GM12878 (cell line): Measurements from ENCODE around the gene C14orf119. TPM values are rescaled to one million over a fixed set of nuclear protein-coding genes. Genes with fewer than 3 reads are reported as not detected.
A peak's percentile ranks its signal among the peaks of the same experiment; 100 is the strongest.

Source experiments
- CBFB ChIP-seq: IDR thresholded peaks from 2 replicates; pipeline ENCODE4 v1.6.1; 2016; ENCODE audit warnings: antibody characterized with exemption, low read depth
- CREM ChIP-seq: IDR thresholded peaks from 2 replicates; pipeline ENCODE4 v1.6.1; 2014; ENCODE audit warnings: antibody characterized with exemption, low read depth
- CTCF ChIP-seq, 3 experiments: IDR thresholded peaks in 2 of 3; conservative IDR thresholded peaks in 1 of 3; 2 replicates each; pipeline ENCODE4 v1.5.1; 2011; ENCODE audit warnings: low read depth in 3 of 3, low read length in 3 of 3, mild to moderate bottlenecking in 3 of 3, control low read depth in 2 of 3, moderate library complexity in 2 of 3, inconsistent platforms in 1 of 3, mixed read lengths in 1 of 3; ENCODE audit not compliant: control insufficient read depth in 2 of 3, insufficient read depth in 1 of 3; ENCODE audit errors: extremely low read depth in 1 of 3
- EED ChIP-seq: sonication (generic); IDR thresholded peaks from 2 replicates; pipeline ENCODE4 v1.6.1; 2016; ENCODE audit warnings: antibody characterized with exemption, low read depth
- FOXM1 ChIP-seq: IDR thresholded peaks from 2 replicates; pipeline ENCODE4 v1.6.1; 2012; ENCODE audit warnings: low read depth, mild to moderate bottlenecking, inconsistent platforms, low read length, moderate library complexity
- IKZF1 ChIP-seq: fragments of 450-650 bp; conservative IDR thresholded peaks from 2 replicates; pipeline ENCODE4 v1.6.1; 2017; ENCODE audit warnings: antibody characterized with exemption, mild to moderate bottlenecking
- IRF5 ChIP-seq: fragments of 450-650 bp; IDR thresholded peaks from 2 replicates; pipeline ENCODE4 v1.6.1; 2017; ENCODE audit warnings: borderline replicate concordance
- MEF2A ChIP-seq: IDR thresholded peaks from 2 replicates; pipeline ENCODE4 v1.6.1; 2011; ENCODE audit warnings: low read depth, mild to moderate bottlenecking, low read length, moderate library complexity; ENCODE audit not compliant: insufficient read depth
- MLLT1 ChIP-seq: fragments of 450-650 bp; IDR thresholded peaks from 2 replicates; pipeline ENCODE4 v1.6.1; 2016; ENCODE audit warnings: mild to moderate bottlenecking
- NRF1 ChIP-seq: conservative IDR thresholded peaks from 2 replicates; pipeline ENCODE4 v1.6.1; 2011; ENCODE audit warnings: mild to moderate bottlenecking, low read depth, low read length, improper control_type of control experiment
- POLR2A ChIP-seq: IDR thresholded peaks from 2 replicates; pipeline ENCODE4 v1.6.1; 2011; ENCODE audit warnings: low read depth, mild to moderate bottlenecking, low read length
- POLR2AphosphoS2 ChIP-seq: IDR thresholded peaks from 2 replicates; pipeline ENCODE4 v1.6.1; 2011; ENCODE audit warnings: low read depth, mild to moderate bottlenecking, low read length, improper control_type of control experiment, moderate library complexity
- POLR2AphosphoS5 ChIP-seq: IDR thresholded peaks from 2 replicates; pipeline ENCODE4 v1.6.1; 2011; ENCODE audit warnings: mild to moderate bottlenecking, low read length, inconsistent platforms
- RB1 ChIP-seq: fragments of 450-650 bp; formaldehyde crosslinking; IDR thresholded peaks from 2 replicates; pipeline ENCODE4 v1.6.1; 2017; ENCODE audit warnings: mild to moderate bottlenecking, borderline replicate concordance
- RELB ChIP-seq: fragments of 450-650 bp; IDR thresholded peaks from 2 replicates; pipeline ENCODE4 v1.6.1; 2017; ENCODE audit warnings: low read depth, mild to moderate bottlenecking, moderate library complexity
- SMC3 ChIP-seq: IDR thresholded peaks from 2 replicates; pipeline ENCODE4 v1.6.1; 2011; ENCODE audit warnings: low read length, improper control_type of control experiment, borderline replicate concordance
- TARDBP ChIP-seq: IDR thresholded peaks from 2 replicates; pipeline ENCODE4 v1.6.1; 2016; ENCODE audit warnings: borderline replicate concordance
- TCF3 ChIP-seq: IDR thresholded peaks from 2 replicates; pipeline ENCODE4 v1.6.1; 2012; ENCODE audit warnings: low read depth, mild to moderate bottlenecking, low read length, borderline replicate concordance; ENCODE audit not compliant: insufficient read depth
- WRNIP1 ChIP-seq: IDR thresholded peaks from 2 replicates; pipeline ENCODE4 v1.6.1; 2011; ENCODE audit warnings: low read depth, low read length, improper control_type of control experiment, borderline replicate concordance
- ZBTB4 ChIP-seq: fragments of 450-650 bp; formaldehyde crosslinking; IDR thresholded peaks from 2 replicates; pipeline ENCODE4 v1.4.0; 2022; ENCODE audit warnings: mild to moderate bottlenecking, moderate library complexity
- ZNF207 ChIP-seq: fragments of 450-650 bp; IDR thresholded peaks from 2 replicates; pipeline ENCODE4 v1.6.1; 2014; ENCODE audit warnings: antibody characterized with exemption, mild to moderate bottlenecking, borderline replicate concordance
- polyA plus RNA-seq, 11 experiments: library from polyadenylated mRNA; depleted of rRNA in 4 of 11; unstranded in 6 of 11; stranded (reverse) in 5 of 11; fragments of >200 nt; fragmentation: Nextera tagmentation in 4 of 11; fragmentation: Illumina TruSeq in 1 of 11; extraction: Ambion mirVana in 4 of 11; extraction: Trizol in 1 of 11; gene quantifications; 1 replicate in 1 of 11; 2 replicates in 10 of 11; pipeline versions ENCODE4 v1.2.1 to v1.2.3, GENCODE V29; 2011 to 2016; ENCODE audit warnings: inconsistent platforms in 2 of 11, missing spikeins in 2 of 11, low read depth in 1 of 11
- total RNA-seq, 4 experiments: library from RNA; depleted of rRNA in 3 of 4; stranded (reverse); fragments of >200 nt in 3 of 4; fragmentation: Illumina TruSeq in 1 of 4; extraction: Trizol in 1 of 4; gene quantifications; 2 replicates each; pipeline versions ENCODE4 v1.2.1 to v1.2.3, GENCODE V29; 2013 to 2021

The C14orf119 gene
- total and polyA plus RNA-seq, 10 of the 15 experiments (the other 5 are each of a cell fraction or from before 2014, with no cell fraction given) = 32.3 to 228 (median 57.6) TPM

GRCh38 chr14:23068789-23069412 lies 26.4 kb upstream of the C14orf119 start (continued):
- no peak for TF ChIP-seq NRF1
- TF ChIP-seq RELB = peak; percentile 58; the same call in 1 of the 2 replicates
- no peak for TF ChIP-seq IRF5
- TF ChIP-seq SMC3 = peak; percentile 76
- TF ChIP-seq POLR2A = no peak
- TF ChIP-seq TCF3 = no peak
- TF ChIP-seq RB1 = peak; percentile 91; the same call in 1 of the 2 replicates
- peak; percentile 57; the same call in 1 of the 2 replicates for TF ChIP-seq FOXM1
- TF ChIP-seq POLR2AphosphoS5 = 0 out of 2 replicates have a peak, but pooled peaks have one; percentile 25
- TF ChIP-seq CTCF (IDR thresholded peaks at IDR 0.05 in 2 of 3, conservative IDR thresholded peaks at IDR 0.05 in 1 of 3; ENCODE audit: control insufficient read depth in 2 of 3, extremely low read depth in 1 of 3, insufficient read depth in 1 of 3, low read depth in 3 of 3, low read length in 3 of 3) = peak; percentile 97 to 100 (median 99)
- TF ChIP-seq POLR2AphosphoS2 = no peak
- TF ChIP-seq ZBTB4 (CRISPR knock-in tag) = no peak
- no peak for TF ChIP-seq MEF2A
- TF ChIP-seq MLLT1 = no peak
- 0 out of 2 replicates have a peak, but pooled peaks have one; percentile 21 for TF ChIP-seq CBFB
- TF ChIP-seq ZNF207 = 0 out of 2 replicates have a peak, but pooled peaks have one; percentile 52
- TF ChIP-seq IKZF1 = peak; percentile 65
- TF ChIP-seq TARDBP = no peak
- peak; percentile 79 for TF ChIP-seq EED
- no peak for TF ChIP-seq CREM
- no peak for TF ChIP-seq WRNIP1
